ENCODE results near the gene PMVK. TPM values are rescaled to one million over a fixed set of nuclear protein-coding genes. Genes with fewer than 3 reads are reported as not detected.

PMVK gene
- total and polyA plus RNA-seq, 2 of the 8 experiments (the other 6 are each of a cell fraction or from before 2014, with no cell fraction given) = 23.8 to 26.5 TPM

DNA sequence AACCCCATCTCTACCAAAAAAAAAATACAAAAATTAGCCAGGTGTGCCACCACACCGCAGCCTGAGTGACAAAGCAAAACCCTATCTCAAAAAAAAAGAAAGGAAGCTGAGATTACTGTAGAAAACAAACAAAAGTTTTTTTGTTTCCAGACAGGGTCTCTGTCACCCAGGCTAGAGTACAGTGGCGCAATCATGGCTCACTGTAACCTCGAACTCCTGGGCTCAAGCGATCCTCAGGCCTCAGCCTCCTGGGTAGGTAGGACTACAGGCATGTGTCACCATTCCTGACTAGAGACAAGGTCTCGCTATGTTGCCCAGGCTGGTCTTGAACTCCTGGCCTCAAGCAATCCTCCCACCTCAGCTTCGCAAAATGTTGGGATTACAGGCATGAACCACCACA, 27.8 kb upstream of the PMVK start:
- Histone ChIP-seq H3K9me3 (ENCODE audit: insufficient read depth in 2 of 2, low read depth in 1 of 2, low read length in 1 of 2) (no peaks in the 10 kb centered on the region), H2BK120ac (replicated peaks; ENCODE audit: low read depth, low read length) (no peak overlapping the region), H4K5ac (ENCODE audit: insufficient read length, low read depth, low read length) (no peak overlapping the region), H2AK5ac (ENCODE audit: low read depth, low read length) (no peak overlapping the region), H3K18ac (ENCODE audit: extremely low read depth, low read length) (no peak overlapping the region), H2AFZ (ENCODE audit: low read length) (no peak overlapping the region), H3K27me3 (replicated peaks in 1 of 4; ENCODE audit: control insufficient read depth in 3 of 4, extremely low read depth in 1 of 4, insufficient read depth in 3 of 4, low read length in 3 of 4) (no peaks in the 10 kb centered on the region), H2BK15ac (ENCODE audit: low read length) (no peak overlapping the region), H3K4ac (replicated peaks; ENCODE audit: insufficient read length, low read depth, low read length) (no peak overlapping the region), H2BK5ac (ENCODE audit: low read depth, low read length) (no peak overlapping the region), H3K23me2 (ENCODE audit: low read depth, low read length) (peaks cover 4% of the 10 kb centered on the region; the same call in 1 of the 2 replicates), H4K91ac (replicated peaks; ENCODE audit: insufficient read length, low read length) (no peak overlapping the region), H3K23ac (ENCODE audit: insufficient read length) (no peak overlapping the region), H2BK20ac (ENCODE audit: low read length) (no peak overlapping the region), H3K9ac (replicated peaks in 1 of 4; ENCODE audit: extremely low read depth in 1 of 4, low read depth in 3 of 4, low read length in 3 of 4) (no peak overlapping the region), H3K4me1 (replicated peaks in 1 of 4; ENCODE audit: control insufficient read depth in 3 of 4, insufficient read depth in 4 of 4, low read length in 3 of 4) (peaks cover 4 to 11% (median 7%) of the 10 kb centered on the region in 4 experiments), H4K8ac (ENCODE audit: extremely low read depth, insufficient read depth, low read length) (no peak overlapping the region), H3K14ac (ENCODE audit: insufficient read length) (no peak overlapping the region), H2BK12ac (ENCODE audit: low read depth, low read length) (no peak overlapping the region), H3K56ac (replicated peaks; ENCODE audit: insufficient read length, low read depth, low read length) (no peak overlapping the region), H3K79me2 (ENCODE audit: control insufficient read depth in 1 of 2, insufficient read depth in 2 of 2, low read length in 2 of 2) (peaks cover 3 to 39% of the 10 kb centered on the region in 2 experiments; a peak in 3 of 4 replicates), H3K79me1 (ENCODE audit: low read depth, low read length) (peaks cover 15% of the 10 kb centered on the region), H3K4me3 (ENCODE audit: extremely low read depth in 1 of 4, insufficient read depth in 2 of 4, low read depth in 3 of 4, low read length in 4 of 4) (no peak overlapping the region), H3K27ac (ENCODE audit: low read depth, low read length) (no peak overlapping the region), H4K20me1 (replicated peaks in 1 of 2; ENCODE audit: control insufficient read depth in 1 of 2, insufficient read depth in 2 of 2, low read length in 2 of 2) (peaks cover 9 to 13% of the 10 kb centered on the region in 2 experiments), H3K36me3 (ENCODE audit: control insufficient read depth in 2 of 4, insufficient read depth in 4 of 4, low read length in 3 of 4) (peaks cover 20 to 53% (median 43%) of the 10 kb centered on the region in 4 experiments), H3K4me2 (ENCODE audit: insufficient read depth in 1 of 2, low read depth in 2 of 2, low read length in 2 of 2) (no peak overlapping the region)
- no peak for TF ChIP-seq EGR1 (IDR thresholded peaks at IDR 0.05; ENCODE audit: borderline replicate concordance, low read depth, low read length)
- no peak for TF ChIP-seq RAD21 (IDR thresholded peaks at IDR 0.05 in 1 of 2, conservative IDR thresholded peaks at IDR 0.05 in 1 of 2; ENCODE audit: low read depth in 2 of 2, low read length in 2 of 2)
- no peak for TF ChIP-seq SP2 (IDR thresholded peaks at IDR 0.05; ENCODE audit: low read length)
- TF ChIP-seq, protein P1, sequence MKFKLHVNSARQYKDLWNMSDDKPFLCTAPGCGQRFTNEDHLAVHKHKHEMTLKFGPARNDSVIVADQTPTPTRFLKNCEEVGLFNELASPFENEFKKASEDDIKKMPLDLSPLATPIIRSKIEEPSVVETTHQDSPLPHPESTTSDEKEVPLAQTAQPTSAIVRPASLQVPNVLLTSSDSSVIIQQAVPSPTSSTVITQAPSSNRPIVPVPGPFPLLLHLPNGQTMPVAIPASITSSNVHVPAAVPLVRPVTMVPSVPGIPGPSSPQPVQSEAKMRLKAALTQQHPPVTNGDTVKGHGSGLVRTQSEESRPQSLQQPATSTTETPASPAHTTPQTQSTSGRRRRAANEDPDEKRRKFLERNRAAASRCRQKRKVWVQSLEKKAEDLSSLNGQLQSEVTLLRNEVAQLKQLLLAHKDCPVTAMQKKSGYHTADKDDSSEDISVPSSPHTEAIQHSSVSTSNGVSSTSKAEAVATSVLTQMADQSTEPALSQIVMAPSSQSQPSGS (IDR thresholded peaks at IDR 0.05; ENCODE audit: low read length) = no peak
- no peak for TF ChIP-seq SP4 (IDR thresholded peaks at IDR 0.05; ENCODE audit: low read length)
- POLR2A ChIA-PET (ENCODE audit: partially characterized antibody) = interaction anchor here (1.6 to 42.8 kb wide), 3 partner anchors 6 to 20 kb away, joined by 4 to 662 read pairs (median 662); partner anchors contain the start of genes CKS1B, FLAD1, LENEP and PBXIP1
- 97% methylated on average over 6 of the region's 6 CpGs; no CpG with 5 or more reads in 1 of the 2 experiments for WGBS, 2 experiments (ENCODE audit: extremely low coverage in 1 of 2, insufficient coverage in 1 of 2, insufficient read length in 1 of 2, insufficient replicate concordance in 2 of 2, low coverage in 1 of 2, low lambda C conversion rate in 2 of 2, missing lambda C conversion rate in 1 of 2)
- no peak for FAIRE-seq
- CTCF ChIA-PET (ENCODE audit: partially characterized antibody) = interaction anchor here (0.7 to 8.2 kb wide), 9 partner anchors 9 to 287 kb away, joined by 3 to 113 read pairs (median 4); partner anchors contain the start of genes FLAD1, LENEP and PBXIP1
- no peak for DNase-seq (ENCODE audit: low read depth in 1 of 2, low spot score in 2 of 2)

All from H1 (cell line).